ENCODE data around the gene GMDS.

The GMDS gene

DNA sequence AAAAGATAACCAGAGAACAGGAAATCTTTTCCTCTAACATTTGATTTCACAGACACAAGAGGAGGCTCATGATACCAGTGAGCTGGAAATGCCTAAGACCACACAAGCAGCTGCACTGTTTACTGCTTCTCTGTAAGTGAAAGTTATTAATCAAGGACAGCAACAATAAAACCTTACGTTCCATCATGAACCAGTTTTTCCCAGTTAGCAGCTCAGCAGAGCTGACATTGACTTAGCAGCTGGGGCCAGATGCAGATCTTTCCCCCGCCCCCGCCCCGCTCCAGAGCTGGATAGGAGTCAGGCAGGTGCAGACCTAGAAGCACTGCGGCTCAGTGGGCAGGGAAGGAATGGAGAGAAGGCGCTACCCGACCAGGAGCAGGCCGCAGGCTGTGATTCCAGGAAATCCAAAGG, 275.2 kb downstream of the GMDS start:
- in situ Hi-C loops (cut with MboI; ENCODE audit: low sequenced_read_pairs, unreplicated experiment): no loop called here
- TF ChIP-seq, protein P1, sequence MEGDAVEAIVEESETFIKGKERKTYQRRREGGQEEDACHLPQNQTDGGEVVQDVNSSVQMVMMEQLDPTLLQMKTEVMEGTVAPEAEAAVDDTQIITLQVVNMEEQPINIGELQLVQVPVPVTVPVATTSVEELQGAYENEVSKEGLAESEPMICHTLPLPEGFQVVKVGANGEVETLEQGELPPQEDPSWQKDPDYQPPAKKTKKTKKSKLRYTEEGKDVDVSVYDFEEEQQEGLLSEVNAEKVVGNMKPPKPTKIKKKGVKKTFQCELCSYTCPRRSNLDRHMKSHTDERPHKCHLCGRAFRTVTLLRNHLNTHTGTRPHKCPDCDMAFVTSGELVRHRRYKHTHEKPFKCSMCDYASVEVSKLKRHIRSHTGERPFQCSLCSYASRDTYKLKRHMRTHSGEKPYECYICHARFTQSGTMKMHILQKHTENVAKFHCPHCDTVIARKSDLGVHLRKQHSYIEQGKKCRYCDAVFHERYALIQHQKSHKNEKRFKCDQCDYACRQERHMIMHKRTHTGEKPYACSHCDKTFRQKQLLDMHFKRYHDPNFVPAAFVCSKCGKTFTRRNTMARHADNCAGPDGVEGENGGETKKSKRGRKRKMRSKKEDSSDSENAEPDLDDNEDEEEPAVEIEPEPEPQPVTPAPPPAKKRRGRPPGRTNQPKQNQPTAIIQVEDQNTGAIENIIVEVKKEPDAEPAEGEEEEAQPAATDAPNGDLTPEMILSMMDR (IDR thresholded peaks at IDR 0.05; ENCODE audit: borderline replicate concordance, control extremely low read depth, extremely low read depth, insufficient read depth, missing control alignments): no peak
- DNase-seq (ENCODE audit: low spot score): no peak

DNA sequence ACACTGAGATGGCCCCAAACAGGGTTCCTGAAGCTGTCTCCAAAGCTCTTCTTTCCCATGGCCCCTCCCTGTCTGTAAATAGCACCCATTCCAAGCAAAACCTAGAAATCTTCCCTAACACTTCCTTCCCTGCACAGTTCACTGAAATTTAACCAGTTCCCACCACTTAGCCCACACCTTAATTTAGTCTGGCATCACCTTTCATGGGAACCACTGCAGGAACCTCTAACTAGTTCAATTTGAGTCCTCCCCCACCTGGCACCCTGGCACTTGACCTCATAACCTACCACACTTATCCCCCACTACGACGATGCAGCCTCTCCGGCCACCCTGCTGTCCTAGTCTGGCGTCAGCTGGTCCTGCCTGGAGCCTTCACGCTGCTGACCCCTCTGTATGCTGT, 278.7 kb downstream of the GMDS start:
- in situ Hi-C loops (cut with MboI; ENCODE audit: low sequenced_read_pairs, unreplicated experiment): no loop called here
- DNase-seq (ENCODE audit: low spot score): no peak
- TF ChIP-seq, protein P1 (IDR thresholded peaks at IDR 0.05; ENCODE audit: borderline replicate concordance, control extremely low read depth, extremely low read depth, insufficient read depth, missing control alignments): no peak

DNA sequence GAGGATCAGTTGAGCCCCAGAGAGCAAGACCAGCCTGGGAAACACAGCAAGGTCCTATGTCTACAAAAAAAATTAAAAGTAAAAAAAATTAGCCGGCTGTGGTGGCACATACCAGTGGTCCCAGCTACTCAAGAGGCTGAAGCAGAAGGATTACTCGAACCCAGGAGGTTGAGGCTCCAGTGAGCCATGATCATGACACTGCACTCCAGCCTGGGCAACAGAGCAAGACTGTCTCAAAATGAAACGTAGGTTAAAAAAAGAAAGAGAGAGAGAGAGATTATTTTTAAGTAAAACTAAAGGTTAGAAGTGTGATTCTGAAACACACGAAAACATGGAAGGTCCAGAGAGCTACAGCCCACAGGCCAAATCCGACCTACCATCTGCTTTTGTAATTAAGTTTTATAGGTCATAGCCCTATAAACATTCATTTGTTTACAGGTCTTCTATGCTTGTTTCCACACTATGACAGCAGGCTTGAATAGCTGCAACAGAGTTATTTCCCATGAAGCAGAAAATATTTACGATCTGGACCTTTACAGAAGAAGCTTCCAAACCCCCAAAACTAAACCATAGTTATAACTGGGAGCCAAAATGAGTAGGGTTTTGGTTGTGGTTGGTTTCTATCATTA, 279.7 kb downstream of the GMDS start:
- TF ChIP-seq, protein P1 (IDR thresholded peaks at IDR 0.05; ENCODE audit: borderline replicate concordance, control extremely low read depth, extremely low read depth, insufficient read depth, missing control alignments): no peak
- in situ Hi-C loops (cut with MboI; ENCODE audit: low sequenced_read_pairs, unreplicated experiment): no loop called here
- DNase-seq (ENCODE audit: low spot score): no peak

DNA sequence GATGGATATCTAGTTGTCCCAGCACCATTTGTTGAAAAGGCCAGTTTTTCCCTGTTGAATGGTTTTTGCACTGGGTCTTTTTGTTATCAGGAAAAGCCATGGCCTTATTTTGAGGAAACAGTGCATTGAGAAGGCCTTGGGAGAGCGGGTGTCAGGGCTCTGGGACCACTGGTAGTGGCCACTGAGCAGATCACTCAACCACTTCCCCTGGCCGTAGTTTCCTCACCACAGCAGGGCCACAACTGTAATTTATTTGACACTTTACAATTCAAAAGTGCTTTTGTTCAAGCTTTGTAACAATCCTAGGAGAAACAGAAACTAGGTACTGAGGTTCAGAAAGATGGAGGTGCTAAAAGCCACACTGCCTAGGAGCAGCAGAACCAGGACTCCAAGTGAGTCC, 281.8 kb downstream of the GMDS start:
- TF ChIP-seq, protein P1 (IDR thresholded peaks at IDR 0.05; ENCODE audit: borderline replicate concordance, control extremely low read depth, extremely low read depth, insufficient read depth, missing control alignments): no peak
- in situ Hi-C loops (cut with MboI; ENCODE audit: low sequenced_read_pairs, unreplicated experiment): no loop called here
- DNase-seq (ENCODE audit: low spot score): no peak

DNA sequence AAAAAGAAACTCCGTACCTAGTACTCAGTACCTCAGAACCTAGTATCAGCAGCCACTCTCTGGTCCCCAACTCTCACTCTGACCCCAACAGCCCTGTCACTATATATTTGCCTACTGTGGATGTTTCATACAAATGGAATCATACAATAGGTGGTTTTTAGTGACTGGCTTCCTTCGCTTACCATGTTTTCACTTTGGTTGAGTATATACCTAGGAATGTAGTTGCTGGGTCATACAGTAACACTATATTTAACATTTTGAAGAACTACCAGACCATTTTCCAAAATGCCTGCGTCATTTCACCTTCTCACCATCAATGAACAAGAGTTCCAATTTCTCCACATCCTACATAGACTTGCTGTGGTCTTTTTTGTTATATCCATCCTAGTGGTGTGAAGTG, 283.2 kb downstream of the GMDS start:
- in situ Hi-C loops (cut with MboI; ENCODE audit: low sequenced_read_pairs, unreplicated experiment): no loop called here
- no peak for DNase-seq (ENCODE audit: low spot score)
- TF ChIP-seq, protein P1 (IDR thresholded peaks at IDR 0.05; ENCODE audit: borderline replicate concordance, control extremely low read depth, extremely low read depth, insufficient read depth, missing control alignments): no peak

DNA sequence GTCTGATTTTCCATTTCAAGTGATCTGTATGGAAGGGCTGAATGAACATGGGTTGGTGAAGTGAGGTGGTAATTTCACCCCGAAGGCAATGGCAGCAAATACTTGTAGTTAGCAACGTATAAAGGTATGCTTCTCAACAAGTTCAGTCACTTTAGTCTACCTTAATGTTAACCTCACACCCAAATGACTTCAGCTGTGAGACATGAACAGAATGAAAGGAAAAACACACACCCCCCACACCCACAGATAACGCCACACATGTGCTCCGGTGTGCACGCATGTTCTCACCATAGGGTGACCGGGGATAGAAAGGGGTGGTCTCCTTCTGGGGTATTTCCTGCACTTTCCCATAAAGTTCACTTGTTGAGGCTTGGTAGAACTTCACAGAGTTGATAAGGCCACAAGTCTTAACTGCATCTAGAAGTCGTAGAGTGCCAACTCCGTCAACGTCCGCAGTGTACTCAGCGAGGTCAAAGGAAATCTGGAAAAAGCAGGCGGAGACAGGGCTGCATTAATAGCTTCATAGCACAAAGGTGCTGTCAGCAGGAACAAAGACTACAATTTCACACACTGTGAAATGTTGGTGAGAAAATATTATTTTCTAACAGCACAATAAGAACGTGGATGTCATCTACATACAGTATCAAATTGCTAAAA, 284.8 kb downstream of the GMDS start:
- in situ Hi-C loops (cut with MboI; ENCODE audit: low sequenced_read_pairs, unreplicated experiment): no loop called here
- TF ChIP-seq, protein P1 (IDR thresholded peaks at IDR 0.05; ENCODE audit: borderline replicate concordance, control extremely low read depth, extremely low read depth, insufficient read depth, missing control alignments): no peak
- no peak for DNase-seq (ENCODE audit: low spot score)

Data from GM13976 (cell line).